Tibial nerve (tissue), 4 donors: Measurements from ENCODE around the gene LGALS7B. TPM values are rescaled to one million over a fixed set of nuclear protein-coding genes. Genes with fewer than 3 reads are reported as not detected.
"Not testable (repeated sequence)": the region's sequence is repeated elsewhere in the genome, so short reads cannot be mapped to it uniquely, and the experiment has no call there.

ENCODE experiments used
- DNase-seq, 2 donors: peaks; one replicate each; pipeline ENCODE4 v3.0.0-alpha.2; 2019; ENCODE audit warnings: low spot score in 2 of 2
- H3K27ac ChIP-seq, 4 donors: fragments of 200-600 bp; sonication (generic) in 3 of 4; one replicate each; pipeline ENCODE4 v1.5.1; 2017 to 2019; ENCODE audit warnings: mild to moderate bottlenecking in 1 of 4
- H3K27me3 ChIP-seq, 2 donors: fragments of 200-600 bp; sonication (generic) in 1 of 2; one replicate each; pipeline versions ENCODE4 v1.5.1 to v1.6.0; 2017 to 2019
- H3K36me3 ChIP-seq, 3 donors: fragments of 200-600 bp; sonication (generic); one replicate each; pipeline ENCODE4 v1.5.1; 2018 to 2019
- H3K4me1 ChIP-seq, 4 donors: fragments of 200-600 bp; sonication (generic) in 3 of 4; one replicate each; pipeline ENCODE4 v1.5.1; 2017 to 2019
- H3K4me3 ChIP-seq, 4 donors: fragments of 200-600 bp; sonication (generic) in 3 of 4; one replicate each; pipeline ENCODE4 v1.5.1; 2017 to 2019; ENCODE audit warnings: mild to moderate bottlenecking in 1 of 4, moderate library complexity in 1 of 4
- H3K9me3 ChIP-seq, 4 donors: fragments of 200-600 bp; sonication (generic) in 3 of 4; one replicate each; pipeline ENCODE4 v1.5.1; 2017 to 2019
- EP300 ChIP-seq, 2 donors: sonication (generic); formaldehyde crosslinking; IDR thresholded peaks; one replicate each; pipeline ENCODE4 v1.6.1; 2017; ENCODE audit warnings: antibody characterized with exemption in 2 of 2, mild to moderate bottlenecking in 1 of 2
- POLR2A ChIP-seq, 2 donors: fragments of 450-650 bp; IDR thresholded peaks; one replicate each; pipeline ENCODE4 v1.6.1; 2017; ENCODE audit warnings: antibody characterized with exemption in 2 of 2, mild to moderate bottlenecking in 2 of 2, moderate library complexity in 2 of 2
- WGBS, 2 donors: methylation state at CpG; one replicate each; pipeline ENCODE4 v1.1.5; 2018; 5-methylcytosine and 5-hydroxymethylcytosine counted together
- total RNA-seq, 4 donors: library from RNA; depleted of rRNA; stranded (reverse); fragments of >200 nt; gene quantifications; one replicate each; pipeline ENCODE4 v1.1.0, GENCODE V29; 2016
- TF ChIP-seq, protein P1 (sequence below), 5 experiments: fragments of 200-600 bp in 3 of 5; fragments of 450-650 bp in 2 of 5; sonication (generic) in 3 of 5; IDR thresholded peaks; one replicate each; pipeline ENCODE4 v1.5.1; 2016 to 2019; ENCODE audit warnings: antibody characterized with exemption in 5 of 5, mild to moderate bottlenecking in 3 of 5, moderate library complexity in 2 of 5

The LGALS7B gene
- total RNA-seq, 4 donors from 2014 or later, result not detected

DNA sequence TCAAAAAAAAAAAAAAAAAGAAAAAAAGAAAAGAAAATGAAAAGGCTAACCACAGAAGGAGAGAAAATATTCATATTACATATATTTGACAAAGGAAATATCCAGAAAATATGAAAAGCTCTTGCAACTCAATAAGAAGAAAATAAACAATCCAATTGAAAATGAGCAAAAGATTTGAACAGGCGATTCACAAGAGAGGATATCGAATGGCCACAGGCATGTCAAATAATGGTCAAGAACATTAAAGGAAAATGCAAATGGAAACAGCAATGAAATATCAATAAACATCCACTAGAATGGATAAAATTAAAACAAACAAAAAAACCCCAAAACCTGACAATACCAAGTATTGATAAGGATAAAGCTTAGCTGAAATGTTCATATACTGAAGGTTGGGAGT lies 23.8 kb upstream of the LGALS7B start:
- H3K27me3 ChIP-seq, result no peaks in the 10 kb centered on the region
- WGBS, 2 donors, result 96 to 97% methylated on average over 2 of the region's 2 CpGs
- no peak overlapping the region for H3K27ac ChIP-seq
- H3K4me1 ChIP-seq, result peaks cover 0 to 9% (median 1%) of the 10 kb centered on the region in 4 donors
- TF ChIP-seq, protein P1, sequence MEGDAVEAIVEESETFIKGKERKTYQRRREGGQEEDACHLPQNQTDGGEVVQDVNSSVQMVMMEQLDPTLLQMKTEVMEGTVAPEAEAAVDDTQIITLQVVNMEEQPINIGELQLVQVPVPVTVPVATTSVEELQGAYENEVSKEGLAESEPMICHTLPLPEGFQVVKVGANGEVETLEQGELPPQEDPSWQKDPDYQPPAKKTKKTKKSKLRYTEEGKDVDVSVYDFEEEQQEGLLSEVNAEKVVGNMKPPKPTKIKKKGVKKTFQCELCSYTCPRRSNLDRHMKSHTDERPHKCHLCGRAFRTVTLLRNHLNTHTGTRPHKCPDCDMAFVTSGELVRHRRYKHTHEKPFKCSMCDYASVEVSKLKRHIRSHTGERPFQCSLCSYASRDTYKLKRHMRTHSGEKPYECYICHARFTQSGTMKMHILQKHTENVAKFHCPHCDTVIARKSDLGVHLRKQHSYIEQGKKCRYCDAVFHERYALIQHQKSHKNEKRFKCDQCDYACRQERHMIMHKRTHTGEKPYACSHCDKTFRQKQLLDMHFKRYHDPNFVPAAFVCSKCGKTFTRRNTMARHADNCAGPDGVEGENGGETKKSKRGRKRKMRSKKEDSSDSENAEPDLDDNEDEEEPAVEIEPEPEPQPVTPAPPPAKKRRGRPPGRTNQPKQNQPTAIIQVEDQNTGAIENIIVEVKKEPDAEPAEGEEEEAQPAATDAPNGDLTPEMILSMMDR (IDR thresholded peaks at IDR 0.05), result no peak
- TF ChIP-seq POLR2A (IDR thresholded peaks at IDR 0.05), result no peak
- H3K36me3 ChIP-seq, result no peaks in the 10 kb centered on the region
- no peak overlapping the region for H3K4me3 ChIP-seq
- DNase-seq, result no peak
- H3K9me3 ChIP-seq, result no peaks in the 10 kb centered on the region

DNA sequence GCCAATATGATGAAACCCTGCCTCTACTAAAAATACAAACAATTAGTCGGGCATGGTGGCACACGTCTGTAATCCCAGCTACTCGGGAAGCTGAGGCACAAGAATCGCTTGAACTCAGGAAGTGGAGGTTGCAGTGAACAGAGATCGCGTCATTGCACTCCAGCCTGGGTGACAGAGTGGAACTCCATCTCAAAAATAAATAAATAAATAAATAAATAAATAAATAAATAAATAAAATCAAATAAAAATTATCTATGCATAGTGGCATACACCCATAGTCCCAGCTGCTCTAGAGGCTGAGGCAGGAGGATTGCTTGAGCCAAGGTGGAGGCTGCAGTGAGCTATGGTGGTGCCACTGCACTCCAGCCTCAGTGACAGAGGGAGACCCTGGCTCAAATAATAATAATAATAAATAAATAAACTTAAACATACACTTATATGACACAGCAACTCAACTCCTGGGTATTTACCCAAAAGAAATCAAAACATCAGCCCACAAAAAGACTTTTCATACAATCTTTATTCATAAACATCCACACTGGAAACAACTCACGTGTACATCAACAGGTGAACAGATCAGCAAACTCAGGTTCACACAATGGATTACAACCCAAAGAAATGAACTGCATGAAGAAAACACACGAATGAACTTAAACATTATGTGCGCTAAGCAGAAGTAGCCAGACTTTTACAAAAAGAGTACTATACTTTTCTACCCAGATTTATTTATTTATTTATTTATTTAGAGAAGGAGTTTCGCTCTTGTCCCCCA lies 22.5 kb upstream of the LGALS7B start:
- Histone ChIP-seq H3K4me3 (no peak overlapping the region), H3K27ac (no peak overlapping the region), H3K36me3 (no peaks in the 10 kb centered on the region), H3K9me3 (no peaks in the 10 kb centered on the region), H3K27me3 (no peaks in the 10 kb centered on the region), H3K4me1 (peaks cover 0 to 9% (median 1%) of the 10 kb centered on the region in 4 donors)
- TF ChIP-seq, protein P1 (IDR thresholded peaks at IDR 0.05), result no peak
- TF ChIP-seq EP300 (IDR thresholded peaks at IDR 0.05), result no peak
- TF ChIP-seq POLR2A (IDR thresholded peaks at IDR 0.05), result no peak
- DNase-seq, result no peak
- WGBS, 2 donors, result 85 to 89% methylated on average over 10 of the region's 10 CpGs

DNA sequence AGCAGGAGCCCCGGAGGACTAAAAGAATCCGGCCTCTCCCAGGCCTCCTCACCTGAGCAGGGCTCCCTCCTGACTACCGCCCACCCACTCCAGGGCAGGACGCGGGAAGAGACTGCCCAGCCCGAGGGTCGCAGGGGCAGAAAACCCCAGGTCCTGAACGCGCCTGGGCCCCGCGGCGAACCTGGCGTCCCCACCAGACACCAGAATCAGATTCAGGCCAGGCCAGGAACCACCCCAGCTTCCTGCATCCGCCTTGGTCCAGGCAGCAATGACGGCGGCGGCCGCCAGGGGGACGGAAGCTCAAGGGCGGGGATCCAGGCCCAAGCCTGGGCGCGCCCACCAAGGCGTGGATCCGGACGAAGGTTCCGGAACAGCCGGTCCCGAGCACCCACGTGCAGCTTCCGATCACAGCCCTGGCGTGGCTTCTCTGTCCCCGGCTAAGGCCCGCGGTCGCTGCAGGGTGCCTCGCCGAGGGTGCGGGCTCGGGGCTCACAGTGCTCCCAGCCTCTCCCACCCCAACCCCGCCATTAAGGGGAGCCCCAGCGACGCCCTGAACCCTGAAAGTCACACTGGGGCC lies 19.3 kb upstream of the LGALS7B start:
- WGBS, 2 donors, result 44 to 86% methylated on average over 3 to 9 of the region's 42 CpGs
- peak; percentile 76 to 92 for DNase-seq
- no peaks in the 10 kb centered on the region for H3K36me3 ChIP-seq
- TF ChIP-seq EP300 (IDR thresholded peaks at IDR 0.05), result peak; percentile 39 to 85
- peak in 1 of 2 donors; percentile 44 for TF ChIP-seq POLR2A (IDR thresholded peaks at IDR 0.05)
- TF ChIP-seq, protein P1 (IDR thresholded peaks at IDR 0.05), result peak; percentile 48 to 97 (median 91)
- H3K27ac ChIP-seq, result peak overlapping the region in 3 of 4 donors; percentile 29 to 73 (median 53)
- no peaks in the 10 kb centered on the region for H3K9me3 ChIP-seq
- H3K4me3 ChIP-seq, result peak overlapping the region; percentile 16 to 46 (median 28)
- H3K4me1 ChIP-seq, result peaks cover 0 to 9% (median 1%) of the 10 kb centered on the region in 4 donors
- no peaks in the 10 kb centered on the region for H3K27me3 ChIP-seq

DNA sequence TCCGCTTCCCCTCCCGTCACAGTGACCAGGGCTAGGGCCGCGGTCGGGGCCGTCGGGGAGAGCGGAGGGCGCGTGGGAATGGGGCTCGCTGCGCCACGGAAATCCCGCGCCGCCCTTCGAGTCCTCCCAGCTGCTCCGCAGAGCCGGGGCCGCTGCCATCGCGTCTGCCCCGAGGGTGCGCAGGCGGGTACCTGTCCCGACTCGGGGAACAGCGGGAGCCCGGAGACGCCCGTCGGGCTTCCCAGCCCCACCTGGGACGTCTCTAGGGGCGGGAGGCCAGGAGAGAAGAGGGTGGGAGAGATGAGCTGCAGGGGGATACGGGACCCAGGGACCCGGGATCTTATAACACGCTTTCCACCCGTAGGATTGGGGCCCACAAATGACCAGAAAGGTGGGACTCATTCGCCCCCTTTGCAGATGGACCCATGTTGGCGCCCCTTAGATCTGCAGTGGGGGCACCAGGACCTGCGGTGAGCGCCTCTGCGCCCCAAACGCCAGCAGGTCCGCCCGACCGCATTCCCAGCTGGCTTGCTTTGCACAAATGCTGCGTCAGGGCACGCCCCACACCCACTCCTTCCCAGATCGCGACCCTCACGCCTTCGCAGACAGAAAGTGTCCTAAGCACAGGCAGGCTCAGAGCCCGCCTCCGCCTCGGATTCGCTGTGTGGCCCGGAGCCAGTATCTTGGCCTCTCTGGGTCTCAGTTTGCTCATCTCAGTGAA lies 18.6 kb upstream of the LGALS7B start:
- not testable (repeated sequence) for DNase-seq, H3K36me3 ChIP-seq, H3K4me1 ChIP-seq, H3K27me3 ChIP-seq, H3K9me3 ChIP-seq
- Histone ChIP-seq H3K4me3 (peak overlapping the region; percentile 16 to 46 (median 28)), H3K27ac (peak overlapping the region in 1 of 4 donors; percentile 73)
- WGBS, 2 donors, result no CpG with 5 or more reads among the region's 58 CpGs

DNA sequence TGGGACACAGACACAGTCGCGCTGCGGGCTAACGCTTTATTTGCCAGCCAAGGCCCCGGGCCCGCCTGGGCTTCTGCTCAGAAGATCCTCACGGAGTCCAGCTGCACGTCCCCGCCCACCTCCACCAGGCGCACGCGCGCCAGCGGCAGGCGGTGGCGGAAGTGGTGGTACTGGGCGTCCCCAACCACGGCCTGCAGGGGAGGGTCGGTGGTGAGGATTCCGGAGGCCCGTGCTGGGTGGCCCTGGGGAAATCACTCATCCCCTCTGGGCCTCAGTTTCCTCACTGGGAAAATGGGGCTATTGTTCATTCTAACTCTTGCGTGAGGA lies 18.1 kb upstream of the LGALS7B start:
- WGBS, 2 donors, result no CpG with 5 or more reads among the region's 22 CpGs

DNA sequence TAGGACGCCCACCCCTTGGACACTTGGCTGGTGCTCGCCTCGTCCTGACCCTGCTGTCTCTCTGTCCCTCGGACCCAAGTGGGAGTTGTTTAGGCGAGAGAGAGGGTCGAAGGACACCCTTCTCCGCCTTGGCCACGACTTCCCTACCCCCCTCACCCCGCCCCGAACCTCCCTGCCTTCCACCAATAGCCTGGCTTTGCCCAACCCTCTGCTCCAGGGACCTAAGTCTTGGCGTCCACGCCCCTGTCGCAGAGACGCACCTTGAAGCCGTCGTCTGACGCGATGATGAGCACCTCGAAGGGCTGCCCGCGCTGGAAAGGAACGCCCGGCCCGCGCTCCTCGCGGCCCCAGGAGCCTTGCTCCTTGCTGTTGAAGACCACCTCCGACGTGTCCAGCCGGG lies 17.4 kb upstream of the LGALS7B start:
- H3K27ac ChIP-seq, H3K9me3 ChIP-seq, H3K4me1 ChIP-seq, H3K27me3 ChIP-seq, H3K36me3 ChIP-seq, H3K4me3 ChIP-seq, DNase-seq: not testable (repeated sequence)
- WGBS, 2 donors, result no CpG with 5 or more reads among the region's 30 CpGs

More for the DNA sequence above, 18.1 kb upstream of the LGALS7B start:
- peak overlapping the region in 1 of 4 donors; percentile 25 for H3K4me3 ChIP-seq
- H3K4me1 ChIP-seq, H3K36me3 ChIP-seq, H3K9me3 ChIP-seq, H3K27ac ChIP-seq, H3K27me3 ChIP-seq, DNase-seq: not testable (repeated sequence)
